PC-9 (cell line): ENCODE results near the gene ZC3H12A. TPM values are rescaled to one million over a fixed set of nuclear protein-coding genes. Genes with fewer than 3 reads are reported as not detected.
A peak's percentile ranks its signal among the peaks of the same experiment; 100 is the strongest.

Source experiments
- BruUV-seq: library from RNA; stranded (reverse); fragments of 400-500 nt; replicated peaks from 2 replicates; lab custom pipeline; 2021; lab: Mats Ljungman, UMichigan
- CTCF ChIA-PET: fragments of 300-600 bp; sonication (Branson Sonifier 250); formaldehyde crosslinking; loops from one replicate; lab custom pipeline; 2022; ENCODE audit warnings: antibody characterized with exemption; lab: Charles Lee
- POLR2A ChIA-PET: fragments of 300-600 bp; sonication (Branson Sonifier 250); formaldehyde crosslinking; loops from one replicate; lab custom pipeline; 2022; ENCODE audit warnings: antibody characterized with exemption; ENCODE audit not compliant: unreplicated experiment; lab: Charles Lee
- DNase-seq, 2 experiments: peaks; one replicate each; pipeline versions ENCODE4 v3.0.0 to v3.0.0-alpha.2; 2015 to 2022; ENCODE audit warnings: mixed read lengths in 1 of 2
- H2AFZ ChIP-seq: fragments of 200-600 bp; sonication (generic); 2 replicates; pipeline ENCODE4 v1.8.1; 2017; ENCODE audit warnings: antibody characterized with exemption
- H3F3A ChIP-seq: fragments of 200-600 bp; sonication (generic); 2 replicates; pipeline ENCODE4 v1.8.1; 2017; ENCODE audit warnings: antibody characterized with exemption, mild to moderate bottlenecking, low read depth; ENCODE audit not compliant: insufficient read depth
- H3K27ac ChIP-seq: fragments of 200-600 bp; sonication (generic); 2 replicates; pipeline ENCODE4 v1.6.1; 2016; ENCODE audit warnings: mixed run types
- H3K27me3 ChIP-seq: fragments of 200-600 bp; sonication (generic); 2 replicates; pipeline ENCODE4 v1.6.1; 2016; ENCODE audit warnings: low read depth, mixed run types; ENCODE audit not compliant: insufficient read depth
- H3K36me3 ChIP-seq: fragments of 200-600 bp; sonication (generic); 2 replicates; pipeline ENCODE4 v1.6.1; 2016; ENCODE audit warnings: low read depth, mixed run types
- H3K4me1 ChIP-seq: fragments of 200-600 bp; sonication (generic); replicated peaks from 2 replicates; pipeline ENCODE4 v1.6.1; 2016; ENCODE audit warnings: mixed run types; ENCODE audit not compliant: insufficient read depth
- H3K4me2 ChIP-seq: fragments of 200-600 bp; sonication (generic); 2 replicates; pipeline ENCODE4 v1.6.1; 2017; ENCODE audit warnings: mixed run types
- H3K4me3 ChIP-seq: fragments of 200-600 bp; sonication (generic); 2 replicates; pipeline ENCODE4 v1.6.1; 2016; ENCODE audit warnings: mixed run types
- H3K79me2 ChIP-seq: fragments of 200-600 bp; sonication (generic); 2 replicates; pipeline ENCODE4 v1.6.1; 2017; ENCODE audit warnings: low read depth, mixed run types
- H3K9me2 ChIP-seq: fragments of 200-600 bp; sonication (generic); 2 replicates; pipeline ENCODE4 v1.8.1; 2017; ENCODE audit warnings: mild to moderate bottlenecking; ENCODE audit not compliant: insufficient read depth
- H3K9me3 ChIP-seq: fragments of 200-600 bp; sonication (generic); 2 replicates; pipeline ENCODE4 v1.8.1; 2016; ENCODE audit warnings: low read depth; ENCODE audit not compliant: insufficient read depth
- H4K20me1 ChIP-seq: fragments of 200-600 bp; sonication (generic); 2 replicates; pipeline ENCODE4 v1.8.1; 2017; ENCODE audit not compliant: insufficient read depth
- EZH2 ChIP-seq: fragments of 200-600 bp; sonication (generic); IDR thresholded peaks from 2 replicates; pipeline ENCODE4 v1.8.0; 2017; ENCODE audit warnings: antibody characterized with exemption, low read depth
- intact Hi-C: fragments of 100-400 bp; cut with micrococcal nuclease; formaldehyde crosslinking; loops from one replicate; pipeline ENCODE4 v1.10.0; 2022; ENCODE audit not compliant: unreplicated experiment
- total RNA-seq: library from RNA; stranded (reverse); gene quantifications from 2 replicates; pipeline ENCODE4 v1.2.3, GENCODE V29; 2021
- TF ChIP-seq, protein P1 (sequence below): fragments of 200-600 bp; sonication (generic); conservative IDR thresholded peaks from 2 replicates; pipeline ENCODE4 v1.6.1; 2017; ENCODE audit warnings: mixed run types, antibody characterized with exemption, mild to moderate bottlenecking, moderate library complexity

Gene ZC3H12A
- total RNA-seq, 1 experiment from 2014 or later = 18.7 TPM

- peak overlapping the region; percentile 42 for H3K27ac ChIP-seq
- no peak overlapping the region for H3K4me3 ChIP-seq
- no peaks in the 10 kb centered on the region for H3K27me3 ChIP-seq
- H3K79me2 ChIP-seq = peaks cover 34% of the 10 kb centered on the region
- no peaks in the 10 kb centered on the region for H3K9me2 ChIP-seq
- H3K4me1 ChIP-seq = peaks cover 63% of the 10 kb centered on the region
- H3K9me3 ChIP-seq = no peaks in the 10 kb centered on the region
- POLR2A ChIA-PET = interaction anchor here (0.6 to 0.7 kb wide), 3 partner anchors 12 to 1001 kb away, joined by 3 to 7 read pairs (median 4); partner anchors contain the start of gene CSF3R
- CTCF ChIA-PET = no interaction called here
- peaks cover 25% of the 10 kb centered on the region for H3K36me3 ChIP-seq
- H4K20me1 ChIP-seq = no peaks in the 10 kb centered on the region
- H3K4me2 ChIP-seq = peak overlapping the region; percentile 62
- intact Hi-C loops = no loop called here
- DNase-seq = no peak
- BruUV-seq = no TSS peak
- peaks cover 64% of the 10 kb centered on the region for H3F3A ChIP-seq
- no peak for TF ChIP-seq EZH2
- TF ChIP-seq, protein P1, sequence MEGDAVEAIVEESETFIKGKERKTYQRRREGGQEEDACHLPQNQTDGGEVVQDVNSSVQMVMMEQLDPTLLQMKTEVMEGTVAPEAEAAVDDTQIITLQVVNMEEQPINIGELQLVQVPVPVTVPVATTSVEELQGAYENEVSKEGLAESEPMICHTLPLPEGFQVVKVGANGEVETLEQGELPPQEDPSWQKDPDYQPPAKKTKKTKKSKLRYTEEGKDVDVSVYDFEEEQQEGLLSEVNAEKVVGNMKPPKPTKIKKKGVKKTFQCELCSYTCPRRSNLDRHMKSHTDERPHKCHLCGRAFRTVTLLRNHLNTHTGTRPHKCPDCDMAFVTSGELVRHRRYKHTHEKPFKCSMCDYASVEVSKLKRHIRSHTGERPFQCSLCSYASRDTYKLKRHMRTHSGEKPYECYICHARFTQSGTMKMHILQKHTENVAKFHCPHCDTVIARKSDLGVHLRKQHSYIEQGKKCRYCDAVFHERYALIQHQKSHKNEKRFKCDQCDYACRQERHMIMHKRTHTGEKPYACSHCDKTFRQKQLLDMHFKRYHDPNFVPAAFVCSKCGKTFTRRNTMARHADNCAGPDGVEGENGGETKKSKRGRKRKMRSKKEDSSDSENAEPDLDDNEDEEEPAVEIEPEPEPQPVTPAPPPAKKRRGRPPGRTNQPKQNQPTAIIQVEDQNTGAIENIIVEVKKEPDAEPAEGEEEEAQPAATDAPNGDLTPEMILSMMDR = no peak
- H2AFZ ChIP-seq = no peak overlapping the region
These were observed 9.4 kb downstream of the ZC3H12A start for GRCh38 chr1:37483785-37484184.

GRCh38 chr1:37484325-37485051, 10.1 kb downstream of the ZC3H12A start:
- ChIA-PET POLR2A (interaction anchor here (0.6 to 0.7 kb wide), 5 partner anchors 8 to 19 kb away, joined by 3 to 7 read pairs (median 4); no protein-coding TSS in a partner anchor), CTCF (interaction anchor here (0.6 to 1.3 kb wide), 3 partner anchors 13 to 29 kb away, joined by 3 to 4 read pairs (median 3); no protein-coding TSS in a partner anchor)
- intact Hi-C loops = no loop called here
- H3K9me3 ChIP-seq = no peaks in the 10 kb centered on the region
- DNase-seq = peak; percentile 47 to 77
- H3K27me3 ChIP-seq = no peaks in the 10 kb centered on the region
- 0 out of 2 replicates have a peak overlapping the region, but pooled peaks have one; percentile 6 for H3K4me3 ChIP-seq
- H2AFZ ChIP-seq = no peak overlapping the region
- H3K36me3 ChIP-seq = peaks cover 25% of the 10 kb centered on the region
- TF ChIP-seq, protein P1 = no peak
- TF ChIP-seq EZH2 = no peak
- peak overlapping the region; percentile 62 for H3K4me2 ChIP-seq
- H3F3A ChIP-seq = peaks cover 60% of the 10 kb centered on the region
- no peaks in the 10 kb centered on the region for H3K9me2 ChIP-seq
- no peaks in the 10 kb centered on the region for H4K20me1 ChIP-seq
- H3K4me1 ChIP-seq = peaks cover 56% of the 10 kb centered on the region
- H3K79me2 ChIP-seq = peaks cover 27% of the 10 kb centered on the region
- peak overlapping the region; percentile 42 for H3K27ac ChIP-seq
- BruUV-seq = no TSS peak

- POLR2A ChIA-PET = interaction anchor here (0.6 to 1.3 kb wide), 2 partner anchors 15 to 322 kb away, joined by 13 to 17 read pairs; partner anchors contain the start of genes C1orf122 and YRDC
- DNase-seq = no peak
- Histone ChIP-seq H3F3A (peaks cover 52% of the 10 kb centered on the region), H3K27ac (0 out of 2 replicates have a peak overlapping the region, but pooled peaks have one; percentile 42), H3K27me3 (no peaks in the 10 kb centered on the region), H4K20me1 (no peaks in the 10 kb centered on the region), H3K36me3 (peaks cover 16% of the 10 kb centered on the region; the same call in 1 of the 2 replicates), H3K9me2 (no peaks in the 10 kb centered on the region), H3K4me1 (peaks cover 43% of the 10 kb centered on the region), H2AFZ (no peak overlapping the region), H3K4me2 (no peak overlapping the region), H3K79me2 (peaks cover 14% of the 10 kb centered on the region), H3K4me3 (no peak overlapping the region), H3K9me3 (no peaks in the 10 kb centered on the region)
- BruUV-seq = no TSS peak
- no peak for TF ChIP-seq EZH2
- TF ChIP-seq, protein P1 = no peak
- CTCF ChIA-PET = interaction anchor here (0.6 to 1.7 kb wide), 4 partner anchors 10 to 204 kb away, joined by 5 to 8 read pairs (median 5); partner anchors contain the start of gene MEAF6
- intact Hi-C loops = no loop called here
These were observed 11.7 kb downstream of the ZC3H12A start for GRCh38 chr1:37485902-37486679.
